Prostate gland (tissue), 2 donors: ENCODE measurements around the gene AARSD1.
"Not testable (repeated sequence)": the region's sequence is repeated elsewhere in the genome, so short reads cannot be mapped to it uniquely, and the experiment has no call there.

Source experiments
- POLR2A ChIP-seq: fragments of 450-650 bp; IDR thresholded peaks from one replicate; pipeline ENCODE4 v1.6.1; 2016; ENCODE audit warnings: antibody characterized with exemption, mild to moderate bottlenecking
- POLR2AphosphoS5 ChIP-seq: sonication (generic); formaldehyde crosslinking; IDR thresholded peaks from one replicate; pipeline ENCODE4 v1.6.1; 2017; ENCODE audit warnings: antibody characterized with exemption
- TF ChIP-seq, protein P1 (sequence below), 4 experiments: fragments of 200-600 bp in 2 of 4; fragments of 450-650 bp in 2 of 4; sonication (generic) in 2 of 4; IDR thresholded peaks; 1 replicate in 3 of 4; 2 replicates in 1 of 4; pipeline ENCODE4 v1.5.1; 2016 to 2019; ENCODE audit warnings: antibody characterized with exemption in 4 of 4, mild to moderate bottlenecking in 2 of 4, moderate library complexity in 2 of 4

DNA sequence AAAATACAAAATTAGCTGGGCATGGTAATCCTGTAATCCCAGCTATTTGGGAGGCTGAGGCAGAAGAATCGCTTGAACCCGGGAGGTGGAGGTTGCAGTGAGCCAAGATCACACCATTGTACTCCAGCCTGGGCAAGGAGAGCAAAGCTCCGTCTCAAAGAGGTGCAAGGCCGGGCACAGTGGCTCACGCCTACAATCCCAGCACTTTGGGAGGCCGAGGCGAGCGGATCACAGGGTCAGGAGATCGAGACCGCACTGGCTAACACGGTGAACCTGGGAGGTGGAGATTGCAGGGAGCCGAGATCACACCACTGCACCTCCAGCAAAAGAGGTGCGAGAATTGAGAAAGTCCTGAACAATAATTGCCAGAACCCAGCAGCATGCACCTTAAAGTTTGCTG is 36.6 kb upstream of the AARSD1 start:
- TF ChIP-seq POLR2A, POLR2AphosphoS5: not testable (repeated sequence)
- TF ChIP-seq, protein P1, sequence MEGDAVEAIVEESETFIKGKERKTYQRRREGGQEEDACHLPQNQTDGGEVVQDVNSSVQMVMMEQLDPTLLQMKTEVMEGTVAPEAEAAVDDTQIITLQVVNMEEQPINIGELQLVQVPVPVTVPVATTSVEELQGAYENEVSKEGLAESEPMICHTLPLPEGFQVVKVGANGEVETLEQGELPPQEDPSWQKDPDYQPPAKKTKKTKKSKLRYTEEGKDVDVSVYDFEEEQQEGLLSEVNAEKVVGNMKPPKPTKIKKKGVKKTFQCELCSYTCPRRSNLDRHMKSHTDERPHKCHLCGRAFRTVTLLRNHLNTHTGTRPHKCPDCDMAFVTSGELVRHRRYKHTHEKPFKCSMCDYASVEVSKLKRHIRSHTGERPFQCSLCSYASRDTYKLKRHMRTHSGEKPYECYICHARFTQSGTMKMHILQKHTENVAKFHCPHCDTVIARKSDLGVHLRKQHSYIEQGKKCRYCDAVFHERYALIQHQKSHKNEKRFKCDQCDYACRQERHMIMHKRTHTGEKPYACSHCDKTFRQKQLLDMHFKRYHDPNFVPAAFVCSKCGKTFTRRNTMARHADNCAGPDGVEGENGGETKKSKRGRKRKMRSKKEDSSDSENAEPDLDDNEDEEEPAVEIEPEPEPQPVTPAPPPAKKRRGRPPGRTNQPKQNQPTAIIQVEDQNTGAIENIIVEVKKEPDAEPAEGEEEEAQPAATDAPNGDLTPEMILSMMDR (IDR thresholded peaks at IDR 0.05) = not testable (repeated sequence)
